BLaER1 (cell line): ENCODE results near the gene NDUFS8.

Source experiments
- H3K27ac ChIP-seq: shearing (Covaris generic); formaldehyde crosslinking; 2 replicates; pipeline ENCODE4 v1.8.1; 2022
- H3K27me3 ChIP-seq: shearing (Covaris generic); formaldehyde crosslinking; 2 replicates; pipeline ENCODE4 v1.8.1; 2022
- H3K36me3 ChIP-seq: shearing (Covaris generic); formaldehyde crosslinking; 2 replicates; pipeline ENCODE4 v1.8.1; 2022
- H3K4me1 ChIP-seq: shearing (Covaris generic); formaldehyde crosslinking; 2 replicates; pipeline ENCODE4 v1.8.1; 2022
- H3K4me2 ChIP-seq: shearing (Covaris generic); formaldehyde crosslinking; 2 replicates; pipeline ENCODE4 v1.8.1; 2022
- H3K4me3 ChIP-seq: shearing (Covaris generic); formaldehyde crosslinking; 2 replicates; pipeline ENCODE4 v1.8.1; 2022
- H3K9ac ChIP-seq: shearing (Covaris generic); formaldehyde crosslinking; 2 replicates; pipeline ENCODE4 v1.8.1; 2022
- H3K9me3 ChIP-seq: shearing (Covaris generic); formaldehyde crosslinking; 2 replicates; pipeline ENCODE4 v1.8.1; 2022
- H4K20me1 ChIP-seq: shearing (Covaris generic); formaldehyde crosslinking; 2 replicates; pipeline ENCODE4 v1.8.1; 2022
- Cebpa-rat ChIP-seq: shearing (Covaris generic); IDR thresholded peaks from 2 replicates; pipeline ENCODE4 v1.8.1; 2022

The NDUFS8 gene

GRCh38 chr11:68011051-68011943, 19.2 kb upstream of the NDUFS8 start:
- Histone ChIP-seq H3K9me3 (no peaks in the 10 kb centered on the region), H3K4me1 (peaks cover 98% of the 10 kb centered on the region), H3K4me2 (peak overlapping the region; percentile 100), H4K20me1 (no peaks in the 10 kb centered on the region), H3K9ac (peak overlapping the region; percentile 84), H3K27me3 (no peaks in the 10 kb centered on the region), H3K4me3 (peak overlapping the region; percentile 67), H3K36me3 (0 out of 2 replicates have a peak, but pooled peaks cover 5% of the 10 kb centered on the region), H3K27ac (peak overlapping the region; percentile 96)
- no peak for TF ChIP-seq Cebpa-rat

- Histone ChIP-seq H3K27me3 (no peaks in the 10 kb centered on the region), H3K4me2 (peak overlapping the region; percentile 100), H3K9me3 (no peaks in the 10 kb centered on the region), H3K4me1 (peaks cover 98% of the 10 kb centered on the region), H4K20me1 (no peaks in the 10 kb centered on the region), H3K9ac (peak overlapping the region; percentile 84; the same call in 1 of the 2 replicates), H3K27ac (peak overlapping the region; percentile 96), H3K36me3 (0 out of 2 replicates have a peak, but pooled peaks cover 5% of the 10 kb centered on the region), H3K4me3 (no peak overlapping the region)
- no peak for TF ChIP-seq Cebpa-rat
Measured at GRCh38 chr11:68012044-68012842, 18.2 kb upstream of the NDUFS8 start.

DNA sequence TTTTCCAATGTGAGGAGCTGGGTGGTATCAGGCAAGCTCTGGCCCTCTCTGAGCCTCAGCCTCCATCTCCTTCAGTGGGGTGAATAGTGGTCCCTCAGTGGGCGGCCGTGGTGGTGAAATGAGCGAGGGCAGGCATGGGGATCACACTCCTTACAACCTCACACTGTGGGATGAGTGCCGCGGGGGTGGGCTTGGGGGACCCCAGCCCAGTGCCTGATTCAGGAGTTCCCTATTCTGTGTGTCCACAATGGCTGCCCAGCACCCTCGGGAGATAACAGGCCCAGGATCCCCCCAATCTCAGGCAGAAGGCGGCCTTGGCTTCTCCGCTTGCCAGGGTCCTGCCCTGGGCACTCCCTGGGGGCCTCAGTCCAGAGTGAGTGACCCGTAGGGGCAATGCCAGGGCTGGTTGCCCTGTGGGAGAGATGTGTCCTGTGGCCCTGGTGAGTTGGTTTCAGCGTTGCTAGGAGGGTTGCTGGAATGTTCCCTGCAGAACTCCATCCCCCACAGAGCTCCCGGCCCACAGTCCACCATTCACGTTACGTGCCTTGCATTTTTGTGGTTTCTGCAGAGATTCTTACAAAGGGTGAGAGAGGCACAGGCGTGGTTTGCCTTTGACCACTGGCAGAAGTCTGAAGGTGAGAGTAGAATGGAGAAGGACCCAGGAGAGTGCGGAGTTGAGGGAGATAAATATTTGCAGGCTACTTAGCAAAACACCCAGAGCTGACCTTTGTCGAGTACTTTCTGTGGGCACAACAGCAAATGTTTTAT, 17.5 kb upstream of the NDUFS8 start:
- Histone ChIP-seq H3K4me1 (peaks cover 97% of the 10 kb centered on the region), H3K27ac (peak overlapping the region; percentile 96), H4K20me1 (no peaks in the 10 kb centered on the region), H3K9me3 (no peaks in the 10 kb centered on the region), H3K4me2 (peak overlapping the region; percentile 100), H3K4me3 (no peak overlapping the region), H3K36me3 (0 out of 2 replicates have a peak, but pooled peaks cover 5% of the 10 kb centered on the region), H3K27me3 (no peaks in the 10 kb centered on the region), H3K9ac (peak overlapping the region; percentile 84; the same call in 1 of the 2 replicates)
- no peak for TF ChIP-seq Cebpa-rat

DNA sequence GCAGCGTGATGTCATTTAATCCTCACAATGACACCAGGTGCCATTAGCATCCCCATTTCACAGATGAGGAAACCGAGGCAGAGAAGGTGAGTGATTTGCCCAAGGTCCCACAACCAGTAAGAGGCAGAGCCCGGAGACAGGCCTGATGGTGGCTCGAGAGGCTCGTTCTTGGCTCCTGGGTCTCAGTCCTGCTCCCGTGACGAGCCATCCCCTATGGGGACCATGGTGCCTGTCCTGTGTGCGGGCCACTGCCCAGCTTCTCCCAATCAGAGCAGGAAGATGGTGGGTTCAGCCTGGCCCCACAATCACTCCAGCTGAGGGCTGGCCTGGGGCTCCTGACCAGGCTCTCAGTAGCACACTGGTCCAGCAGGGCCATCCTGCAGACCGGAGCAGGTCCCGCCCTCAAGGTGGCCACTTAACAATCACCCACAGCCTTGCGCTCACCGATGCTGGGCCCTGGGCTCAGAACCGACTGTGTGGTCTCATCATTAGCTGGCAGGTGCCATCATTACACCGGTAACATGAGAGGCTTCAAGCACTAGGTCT, 16.8 kb upstream of the NDUFS8 start:
- Histone ChIP-seq H3K9me3 (no peaks in the 10 kb centered on the region), H3K27me3 (no peaks in the 10 kb centered on the region), H3K4me1 (peaks cover 90% of the 10 kb centered on the region), H3K36me3 (0 out of 2 replicates have a peak, but pooled peaks cover 5% of the 10 kb centered on the region), H3K4me2 (peak overlapping the region; percentile 100), H4K20me1 (no peaks in the 10 kb centered on the region), H3K9ac (peak overlapping the region; percentile 73; the same call in 1 of the 2 replicates), H3K4me3 (no peak overlapping the region), H3K27ac (peak overlapping the region; percentile 96)
- TF ChIP-seq Cebpa-rat, result no peak

DNA sequence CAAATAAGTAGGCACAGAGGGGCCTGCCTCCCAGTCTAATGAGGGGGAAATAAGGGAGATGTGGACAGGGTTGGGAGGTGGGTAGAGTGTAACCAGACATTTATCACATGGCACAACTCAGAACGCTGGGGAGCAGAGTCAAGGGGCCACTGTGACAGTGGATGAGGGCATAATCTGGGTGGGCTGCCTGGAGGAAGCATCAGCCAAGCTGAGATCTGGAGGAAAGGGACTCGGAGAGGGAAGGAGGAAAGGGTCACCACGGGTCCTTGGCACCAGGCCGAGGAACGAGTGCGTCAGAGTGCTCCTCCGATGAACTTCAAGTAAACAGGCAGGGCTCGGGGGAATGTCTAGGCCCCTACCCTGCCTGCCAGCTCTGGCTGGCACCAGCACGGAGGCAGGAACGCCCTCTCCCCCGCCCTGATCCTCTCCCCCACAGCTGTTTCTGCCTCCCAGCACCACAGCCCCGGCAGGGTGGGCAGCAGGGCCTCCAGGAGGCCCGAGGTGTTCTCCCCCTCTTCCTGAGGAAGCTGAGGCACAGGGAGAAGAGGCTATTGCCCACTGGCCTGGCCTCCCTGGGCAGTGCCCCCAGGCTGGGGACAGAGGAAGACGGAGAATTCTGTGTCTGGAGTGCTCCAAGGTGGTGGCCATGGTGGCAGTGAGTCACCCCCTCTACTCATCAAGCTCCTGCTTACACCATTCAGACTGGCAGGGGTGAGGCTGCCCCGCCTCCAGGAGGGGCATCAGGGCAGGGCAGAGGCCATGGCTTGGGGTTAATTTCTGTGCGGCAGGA, 16.1 kb upstream of the NDUFS8 start:
- Histone ChIP-seq H3K4me1 (peaks cover 84% of the 10 kb centered on the region), H3K9ac (peak overlapping the region; percentile 73), H3K36me3 (0 out of 2 replicates have a peak, but pooled peaks cover 5% of the 10 kb centered on the region), H4K20me1 (no peaks in the 10 kb centered on the region), H3K4me2 (peak overlapping the region; percentile 100), H3K9me3 (no peaks in the 10 kb centered on the region), H3K27me3 (no peaks in the 10 kb centered on the region), H3K4me3 (no peak overlapping the region), H3K27ac (peak overlapping the region; percentile 96)
- TF ChIP-seq Cebpa-rat, result no peak

GRCh38 chr11:68014947-68015447, 15.5 kb upstream of the NDUFS8 start:
- Histone ChIP-seq H3K9me3 (no peaks in the 10 kb centered on the region), H3K9ac (peak overlapping the region; percentile 73), H3K4me3 (no peak overlapping the region), H3K27me3 (no peaks in the 10 kb centered on the region), H3K4me2 (peak overlapping the region; percentile 100), H3K4me1 (peaks cover 78% of the 10 kb centered on the region), H4K20me1 (no peaks in the 10 kb centered on the region), H3K27ac (peak overlapping the region; percentile 96), H3K36me3 (0 out of 2 replicates have a peak, but pooled peaks cover 5% of the 10 kb centered on the region)
- no peak for TF ChIP-seq Cebpa-rat

GRCh38 chr11:68015467-68015866, 15.0 kb upstream of the NDUFS8 start:
- peaks cover 78% of the 10 kb centered on the region for H3K4me1 ChIP-seq
- no peaks in the 10 kb centered on the region for H3K9me3 ChIP-seq

More at GRCh38 chr11:68015467-68015866, 15.0 kb upstream of the NDUFS8 start:
- TF ChIP-seq Cebpa-rat, result no peak
- no peak overlapping the region for H3K9ac ChIP-seq
- H3K27ac ChIP-seq, result no peak overlapping the region
- H3K36me3 ChIP-seq, result 0 out of 2 replicates have a peak, but pooled peaks cover 5% of the 10 kb centered on the region
- no peaks in the 10 kb centered on the region for H4K20me1 ChIP-seq
- no peaks in the 10 kb centered on the region for H3K27me3 ChIP-seq
- no peak overlapping the region for H3K4me3 ChIP-seq
- H3K4me2 ChIP-seq, result peak overlapping the region; percentile 100; the same call in 1 of the 2 replicates
